ENCODE results near the gene PPARA.

DNA sequence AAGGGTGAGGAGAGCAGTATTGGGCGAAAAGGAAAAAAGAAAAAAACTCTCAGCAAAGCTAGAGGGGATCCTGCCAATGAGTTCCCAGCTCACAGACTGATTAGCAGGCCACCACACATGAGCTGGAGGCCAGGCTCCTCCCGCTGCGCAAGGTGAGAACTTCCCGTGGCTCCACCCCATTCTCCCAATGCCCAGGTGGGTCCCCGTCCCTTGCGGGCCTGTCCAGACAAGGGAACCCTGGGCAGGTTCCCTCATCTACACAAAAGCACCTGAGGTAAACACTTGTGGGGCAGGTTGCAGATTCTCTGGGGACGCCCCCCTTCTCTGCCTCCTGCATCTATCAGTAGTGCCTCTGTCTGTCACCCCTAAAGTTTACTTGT lies 53.3 kb downstream of the PPARA start:
- TF ChIP-seq POLR2A (IDR thresholded peaks at IDR 0.05; ENCODE audit: low read depth, low read length) (no peak), POLR2AphosphoS5 (IDR thresholded peaks at IDR 0.05; ENCODE audit: insufficient read depth, low read depth, low read length) (no peak), EZH2 (IDR thresholded peaks at IDR 0.05; ENCODE audit: borderline replicate concordance, low read depth, low read length, severe bottlenecking) (no peak), JUN (IDR thresholded peaks at IDR 0.05; ENCODE audit: borderline replicate concordance, insufficient read depth, insufficient read length, low read depth) (no peak), MYC (IDR thresholded peaks at IDR 0.05; ENCODE audit: low read depth, low read length) (no peak), GATA2 (IDR thresholded peaks at IDR 0.05; ENCODE audit: insufficient read depth, insufficient read length, low read depth, low read length) (no peak)
- TF ChIP-seq, protein P1, sequence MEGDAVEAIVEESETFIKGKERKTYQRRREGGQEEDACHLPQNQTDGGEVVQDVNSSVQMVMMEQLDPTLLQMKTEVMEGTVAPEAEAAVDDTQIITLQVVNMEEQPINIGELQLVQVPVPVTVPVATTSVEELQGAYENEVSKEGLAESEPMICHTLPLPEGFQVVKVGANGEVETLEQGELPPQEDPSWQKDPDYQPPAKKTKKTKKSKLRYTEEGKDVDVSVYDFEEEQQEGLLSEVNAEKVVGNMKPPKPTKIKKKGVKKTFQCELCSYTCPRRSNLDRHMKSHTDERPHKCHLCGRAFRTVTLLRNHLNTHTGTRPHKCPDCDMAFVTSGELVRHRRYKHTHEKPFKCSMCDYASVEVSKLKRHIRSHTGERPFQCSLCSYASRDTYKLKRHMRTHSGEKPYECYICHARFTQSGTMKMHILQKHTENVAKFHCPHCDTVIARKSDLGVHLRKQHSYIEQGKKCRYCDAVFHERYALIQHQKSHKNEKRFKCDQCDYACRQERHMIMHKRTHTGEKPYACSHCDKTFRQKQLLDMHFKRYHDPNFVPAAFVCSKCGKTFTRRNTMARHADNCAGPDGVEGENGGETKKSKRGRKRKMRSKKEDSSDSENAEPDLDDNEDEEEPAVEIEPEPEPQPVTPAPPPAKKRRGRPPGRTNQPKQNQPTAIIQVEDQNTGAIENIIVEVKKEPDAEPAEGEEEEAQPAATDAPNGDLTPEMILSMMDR (IDR thresholded peaks at IDR 0.05; ENCODE audit: extremely low read depth in 1 of 2, insufficient read depth in 1 of 2, low read depth in 1 of 2, low read length in 2 of 2), result no peak
- TF ChIP-seq, protein P2, sequence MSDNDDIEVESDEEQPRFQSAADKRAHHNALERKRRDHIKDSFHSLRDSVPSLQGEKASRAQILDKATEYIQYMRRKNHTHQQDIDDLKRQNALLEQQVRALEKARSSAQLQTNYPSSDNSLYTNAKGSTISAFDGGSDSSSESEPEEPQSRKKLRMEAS (IDR thresholded peaks at IDR 0.05; ENCODE audit: insufficient read depth, insufficient read length), result no peak
